Transverse colon (tissue), 4 donors: ENCODE data around the gene AMOTL2. TPM values are rescaled to one million over a fixed set of nuclear protein-coding genes. Genes with fewer than 3 reads are reported as not detected.

Experiments used
- DNase-seq: peaks from one replicate; pipeline ENCODE4 v3.0.0-alpha.2; 2019
- H3K27ac ChIP-seq, 4 donors: fragments of 200-600 bp; sonication (generic); 2 replicates each; pipeline ENCODE4 v1.5.1; 2016 to 2018; ENCODE audit warnings: inconsistent platforms in 4 of 4
- H3K27me3 ChIP-seq: fragments of 200-600 bp; sonication (generic); 2 replicates; pipeline ENCODE4 v1.5.1; 2017; ENCODE audit warnings: inconsistent platforms
- H3K36me3 ChIP-seq, 4 donors: fragments of 200-600 bp; sonication (generic); 2 replicates each; pipeline ENCODE4 v1.5.1; 2017 to 2019; ENCODE audit warnings: inconsistent platforms in 4 of 4
- H3K4me1 ChIP-seq, 4 donors: fragments of 200-600 bp; sonication (generic); 2 replicates each; pipeline ENCODE4 v1.5.1; 2017 to 2020; ENCODE audit warnings: inconsistent platforms in 4 of 4
- H3K4me3 ChIP-seq, 4 donors: fragments of 200-600 bp; sonication (generic); 1 replicate in 1 of 4; 2 replicates in 3 of 4; pipeline versions ENCODE4 v1.5.1 to v1.6.1; 2017 to 2019; ENCODE audit warnings: inconsistent platforms in 4 of 4
- H3K9me3 ChIP-seq, 2 donors: fragments of 200-600 bp; sonication (generic); 2 replicates each; pipeline ENCODE4 v1.5.1; 2017 to 2019; ENCODE audit warnings: inconsistent platforms in 2 of 2
- CTCF ChIP-seq, 5 experiments: fragments of 200-600 bp in 3 of 5; fragments of 450-650 bp in 2 of 5; sonication (generic) in 3 of 5; IDR thresholded peaks; 1 replicate in 2 of 5; 2 replicates in 3 of 5; pipeline ENCODE4 v1.5.1; 2016 to 2017; ENCODE audit warnings: antibody characterized with exemption in 5 of 5, inconsistent platforms in 3 of 5, mild to moderate bottlenecking in 2 of 5, moderate library complexity in 1 of 5
- EP300 ChIP-seq: sonication (generic); formaldehyde crosslinking; IDR thresholded peaks from one replicate; pipeline ENCODE4 v1.6.1; 2017; ENCODE audit warnings: antibody characterized with exemption, low read depth
- POLR2A ChIP-seq: fragments of 450-650 bp; IDR thresholded peaks from one replicate; pipeline ENCODE4 v1.6.1; 2016; ENCODE audit warnings: antibody characterized with exemption, mild to moderate bottlenecking, moderate library complexity
- POLR2AphosphoS5 ChIP-seq, 3 donors: sonication (generic); formaldehyde crosslinking; IDR thresholded peaks; one replicate each; pipeline ENCODE4 v1.6.1; 2016; ENCODE audit warnings: antibody characterized with exemption in 3 of 3
- WGBS, 2 donors: methylation state at CpG; one replicate each; pipeline ENCODE4 v1.1.5; 2018; ENCODE audit warnings: low coverage in 1 of 2; 5-methylcytosine and 5-hydroxymethylcytosine counted together
- in situ Hi-C, 4 donors: fragments of 200-750 bp; cut with MboI; loops; one replicate each; pipeline versions ENCODE4 v1.15.0 to v1.15.1; 2017; ENCODE audit warnings: low sequenced_read_pairs in 3 of 4, low pct_ligation_motif_present in 1 of 4, low pct_unique_long_range_greater_than_20kb in 1 of 4
- intact Hi-C: fragments of 100-400 bp; cut with DNase I; formaldehyde crosslinking; loops from one replicate; pipeline ENCODE4 v1.15.1; 2023; ENCODE audit warnings: low total_unique reads
- total RNA-seq, 4 donors: library from RNA; depleted of rRNA; stranded (reverse); fragments of >200 nt; gene quantifications; one replicate each; pipeline ENCODE4 v1.1.0, GENCODE V29; 2016

Gene AMOTL2
- total RNA-seq, 4 donors from 2014 or later: 14.5 to 50.9 (median 23.8) TPM

DNA sequence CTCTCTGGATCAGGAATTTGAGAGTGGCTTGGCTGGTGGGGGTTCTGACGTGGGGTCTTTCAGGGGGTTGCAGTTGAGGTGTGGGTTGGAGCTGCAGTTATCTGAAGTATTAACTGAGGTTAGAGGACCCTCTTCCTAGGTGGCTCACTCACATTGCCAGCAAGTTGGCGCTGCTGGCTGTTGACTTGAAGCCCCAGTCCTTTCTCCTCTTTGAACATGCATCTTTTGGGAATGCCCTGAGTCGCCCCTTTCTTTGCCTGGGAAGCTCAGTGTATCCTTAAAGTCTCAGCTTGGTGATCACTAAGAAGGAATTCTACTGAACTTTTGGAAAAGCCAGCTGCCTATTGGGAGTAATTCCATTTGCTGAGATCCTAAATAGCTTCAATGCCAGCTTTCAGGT lies 13.0 kb upstream of the AMOTL2 start:
- in situ Hi-C loops (loop anchor here in 1 of 4 donors (10.0 kb wide), 1 partner anchor 82 kb away; no protein-coding TSS in a partner anchor), intact Hi-C loops (loop anchor here (5.0 kb wide), 1 partner anchor 170 kb away; no protein-coding TSS in a partner anchor)
- Histone ChIP-seq H3K27me3 (no peaks in the 10 kb centered on the region), H3K36me3 (no peaks in the 10 kb centered on the region), H3K4me3 (no peak overlapping the region), H3K4me1 (peaks cover 0 to 11% (median under 1%) of the 10 kb centered on the region in 4 donors), H3K9me3 (no peaks in the 10 kb centered on the region), H3K27ac (no peak overlapping the region)
- TF ChIP-seq CTCF (IDR thresholded peaks at IDR 0.05) (no peak), POLR2AphosphoS5 (IDR thresholded peaks at IDR 0.05) (no peak), POLR2A (no peak), EP300 (no peak)
- 87 to 88% methylated on average over 2 to 3 of the region's 3 CpGs for WGBS, 2 donors
- DNase-seq: no peak

GRCh38 chr3:134384963-134385362 lies 10.7 kb upstream of the AMOTL2 start:
- Histone ChIP-seq H3K4me3 (no peak overlapping the region), H3K9me3 (no peaks in the 10 kb centered on the region), H3K27ac (no peak overlapping the region), H3K4me1 (peaks cover 3 to 22% (median 8%) of the 10 kb centered on the region in 4 donors), H3K27me3 (no peaks in the 10 kb centered on the region), H3K36me3 (no peaks in the 10 kb centered on the region)
- no peak for DNase-seq
- TF ChIP-seq POLR2A: no peak
- TF ChIP-seq POLR2AphosphoS5 (IDR thresholded peaks at IDR 0.05): no peak
- TF ChIP-seq CTCF (IDR thresholded peaks at IDR 0.05): no peak
- TF ChIP-seq EP300: no peak
- WGBS, 2 donors: 94% methylated on average over 7 of the region's 7 CpGs; no CpG with 5 or more reads in 1 of the 2 donors
- in situ Hi-C loops (loop anchor here in 1 of 4 donors (10.0 kb wide), 1 partner anchor 80 kb away; no protein-coding TSS in a partner anchor), intact Hi-C loops (loop anchor here (5.0 kb wide), 1 partner anchor 168 kb away; no protein-coding TSS in a partner anchor)

DNA sequence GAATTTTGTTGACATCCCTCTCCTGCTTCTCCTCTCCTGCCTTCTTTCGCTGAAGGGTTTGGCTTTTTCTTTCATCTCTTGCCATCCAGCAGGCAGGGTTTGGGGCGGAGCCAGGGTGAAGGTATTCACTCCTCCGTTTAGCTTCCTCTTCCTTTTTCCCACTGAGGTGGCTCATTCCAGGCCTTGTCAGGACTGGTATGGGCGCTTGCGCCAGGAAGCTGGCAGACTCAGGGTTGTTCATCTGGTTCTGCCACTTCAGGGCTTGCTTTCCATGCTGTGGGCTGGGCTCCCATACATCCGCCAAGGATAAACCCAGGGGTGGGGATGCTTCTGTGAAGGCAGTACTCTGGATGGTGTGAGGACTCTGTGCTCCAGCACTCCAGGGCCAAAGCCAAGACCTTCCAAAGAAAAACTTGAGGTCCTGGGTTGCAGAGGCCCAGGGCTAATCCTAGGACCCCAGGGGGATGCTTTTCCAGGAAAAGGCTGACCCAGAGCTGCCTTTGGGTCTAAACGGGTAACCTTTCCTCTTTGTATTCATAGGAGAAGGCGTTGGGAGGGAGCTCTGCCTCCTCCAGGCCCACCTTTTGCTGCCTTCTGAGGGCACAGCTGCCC lies 7.7 kb upstream of the AMOTL2 start:
- no peak for TF ChIP-seq CTCF (IDR thresholded peaks at IDR 0.05)
- TF ChIP-seq POLR2AphosphoS5 (IDR thresholded peaks at IDR 0.05): peak in 1 of 3 donors; percentile 27
- no peak for TF ChIP-seq EP300
- Histone ChIP-seq H3K4me3 (no peak overlapping the region), H3K27me3 (no peaks in the 10 kb centered on the region), H3K4me1 (peaks cover 3 to 14% (median 8%) of the 10 kb centered on the region in 4 donors), H3K36me3 (no peaks in the 10 kb centered on the region), H3K27ac (peak overlapping the region; percentile 60 to 64 (median 64)), H3K9me3 (no peaks in the 10 kb centered on the region)
- in situ Hi-C loops (loop anchor here in 1 of 4 donors (10.0 kb wide), 1 partner anchor 77 kb away; no protein-coding TSS in a partner anchor), intact Hi-C loops (no loop called here)
- peak; percentile 88 for DNase-seq
- WGBS, 2 donors: 0 to 41% methylated on average over 1 to 8 of the region's 8 CpGs

DNA sequence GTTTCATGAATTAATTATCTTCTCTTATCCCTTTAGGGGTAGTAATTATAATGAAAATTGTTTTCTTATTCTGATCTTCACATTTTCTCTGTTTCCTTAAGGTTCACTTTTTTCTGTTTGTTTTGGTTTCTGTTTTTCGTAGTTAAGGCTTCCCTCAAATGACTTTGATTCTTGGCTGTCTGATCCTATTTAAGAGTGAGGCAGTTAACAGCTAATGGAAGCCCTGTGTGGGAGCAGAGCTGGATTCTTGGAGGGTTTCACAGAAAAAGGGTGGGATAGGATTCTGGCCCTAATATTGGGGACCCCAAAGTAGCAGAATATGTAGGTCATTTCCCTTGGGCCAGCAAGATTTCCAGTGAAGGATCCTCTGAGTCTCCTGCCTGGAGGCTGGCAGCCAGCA lies 6.8 kb upstream of the AMOTL2 start:
- H3K4me3 ChIP-seq: no peak overlapping the region
- H3K27ac ChIP-seq: peak overlapping the region; percentile 36 to 64 (median 62)
- intact Hi-C loops (no loop called here), in situ Hi-C loops (loop anchor here in 1 of 4 donors (10.0 kb wide), 1 partner anchor 76 kb away; no protein-coding TSS in a partner anchor)
- H3K36me3 ChIP-seq: no peaks in the 10 kb centered on the region
- no peaks in the 10 kb centered on the region for H3K27me3 ChIP-seq
- peaks cover 3 to 14% (median 12%) of the 10 kb centered on the region in 4 donors for H3K4me1 ChIP-seq
- no peak for TF ChIP-seq POLR2AphosphoS5 (IDR thresholded peaks at IDR 0.05)
- TF ChIP-seq POLR2A: no peak
- no peak for TF ChIP-seq CTCF (IDR thresholded peaks at IDR 0.05)
- no peak for TF ChIP-seq EP300
- DNase-seq: no peak
- 37 to 38% methylated on average over 1 of the region's 1 CpG for WGBS, 2 donors
- H3K9me3 ChIP-seq: no peaks in the 10 kb centered on the region
